ENCODE data around the gene DCTN2.

GRCh38 chr12:57530396-57531142, 16.4 kb downstream of the DCTN2 start:
- TF ChIP-seq ZNF274 (IDR thresholded peaks at IDR 0.05; ENCODE audit: low read depth, low read length) (no peak), SUZ12 (IDR thresholded peaks at IDR 0.05; ENCODE audit: extremely low read depth, insufficient read depth, insufficient read length) (no peak), YY1 (IDR thresholded peaks at IDR 0.05; ENCODE audit: insufficient read depth, insufficient read length) (no peak)
